GM21528 (cell line): ENCODE results near the gene TRAF3.
"Not testable (repeated sequence)": the region's sequence is repeated elsewhere in the genome, so short reads cannot be mapped to it uniquely, and the experiment has no call there.

Experiments
- ATAC-seq: cut with Tn5 transposase; IDR thresholded peaks from one replicate; pipeline ENCODE4 v1.9.1; 2021; ENCODE audit warnings: mild to moderate bottlenecking, moderate library complexity; ENCODE audit not compliant: unreplicated experiment, low FRiP score

TRAF3 gene

DNA sequence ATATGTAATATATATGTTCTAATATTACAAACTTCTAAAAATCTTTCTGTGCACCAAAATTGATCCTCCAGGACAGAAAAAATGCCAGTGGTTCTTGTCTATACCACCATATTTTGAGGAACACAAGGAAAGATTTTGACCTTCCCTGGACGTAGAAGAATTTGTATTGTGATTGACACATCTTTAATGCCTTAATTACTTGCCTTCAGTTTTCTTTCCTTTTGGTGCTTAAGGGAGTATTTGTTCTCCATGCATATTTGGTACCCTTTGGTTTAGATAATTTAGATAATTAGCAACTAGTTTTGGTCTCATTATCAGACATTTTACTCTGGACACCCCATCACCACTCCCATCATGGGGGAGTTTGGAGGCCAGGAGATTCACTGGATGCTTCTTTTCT lies 27.6 kb downstream of the TRAF3 start:
- ATAC-seq, result no peak

DNA sequence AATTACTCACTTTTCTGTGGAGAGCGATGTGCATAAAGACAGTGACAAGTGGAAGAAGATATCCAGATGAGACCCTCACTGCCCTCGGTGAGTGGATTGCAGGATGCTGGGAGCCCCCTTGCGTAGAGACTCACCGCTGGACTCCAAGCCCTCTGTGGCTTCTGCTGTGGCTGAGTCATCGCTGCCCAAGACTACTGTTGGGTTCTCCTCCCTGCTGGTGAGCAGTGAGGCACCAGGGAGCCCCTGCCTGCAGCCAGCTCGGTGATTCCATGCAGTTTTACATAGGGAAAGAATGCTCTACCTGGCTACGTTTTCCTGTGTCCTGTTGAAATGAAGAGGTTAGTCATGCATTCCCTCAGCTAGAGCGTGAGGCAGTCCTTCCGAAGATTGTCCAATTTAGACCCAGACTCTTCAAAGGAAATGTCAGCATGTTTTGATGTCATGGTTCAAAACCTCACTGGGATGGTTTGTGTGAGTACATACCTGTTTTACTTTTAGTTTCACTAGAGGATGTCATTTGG lies 28.2 kb downstream of the TRAF3 start:
- ATAC-seq, result peak; percentile 42

GRCh38 chr14:102805941-102806340 lies 28.7 kb downstream of the TRAF3 start:
- no peak for ATAC-seq

DNA sequence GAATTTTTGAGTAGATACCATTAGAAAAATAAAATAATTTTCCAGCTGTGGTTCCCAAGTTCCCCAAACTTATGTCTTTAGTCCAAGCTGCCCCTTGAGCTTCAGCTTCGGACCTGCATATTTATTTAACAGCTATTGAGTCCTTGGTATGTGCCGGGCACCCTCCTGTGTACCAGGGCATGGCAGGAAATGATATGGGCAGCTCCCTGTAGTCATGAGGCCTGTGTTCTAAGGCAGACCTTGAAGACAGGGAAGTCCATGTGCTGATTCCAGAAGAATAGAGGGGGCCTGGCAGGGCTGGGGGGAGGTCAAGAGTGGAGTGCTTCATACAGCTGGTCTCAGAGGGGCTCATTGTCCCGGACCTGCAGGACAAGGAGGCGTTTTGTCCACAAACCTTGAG lies 29.2 kb downstream of the TRAF3 start:
- no peak for ATAC-seq

DNA sequence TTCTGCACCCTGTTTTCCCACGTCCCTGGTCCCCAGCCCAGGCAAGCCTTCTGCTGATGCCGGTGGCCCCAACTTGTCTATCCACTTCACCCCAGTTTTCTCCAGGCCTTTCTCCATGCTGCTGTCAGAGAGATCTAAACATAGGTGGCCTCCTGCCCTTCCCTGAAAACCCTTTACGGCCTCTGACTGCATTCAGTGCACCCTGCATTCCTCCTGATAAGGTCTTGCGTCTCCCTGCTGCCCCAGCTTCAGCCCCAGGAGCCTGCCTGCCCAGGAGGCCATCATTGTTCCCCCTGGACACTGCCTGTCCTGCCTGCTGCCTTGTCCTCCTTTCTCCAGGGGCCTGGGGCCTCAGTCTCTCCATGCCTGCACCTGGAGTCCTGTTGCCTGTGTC lies 29.8 kb downstream of the TRAF3 start:
- ATAC-seq, result no peak

- no peak for ATAC-seq
Observed at GRCh38 chr14:102809870-102810269, 32.6 kb downstream of the TRAF3 start.

DNA sequence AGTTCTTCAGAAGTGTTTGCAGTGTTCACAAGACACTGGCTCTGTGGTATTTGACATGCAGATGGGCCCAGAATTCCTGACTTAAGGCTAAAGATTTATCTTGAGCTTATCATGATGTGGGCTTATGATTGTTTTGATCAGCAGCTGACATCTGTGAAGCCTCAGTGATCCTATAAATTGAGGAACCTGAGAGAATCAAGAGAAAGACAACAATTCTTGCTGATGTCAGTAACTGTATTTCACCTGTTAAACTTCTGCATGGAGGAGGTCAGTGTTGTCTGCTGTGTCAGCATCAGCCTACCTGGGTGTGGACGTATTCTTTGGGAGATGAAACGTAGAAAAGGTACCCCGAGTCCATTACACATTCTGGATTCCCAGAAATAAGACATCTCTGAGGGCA lies 33.3 kb downstream of the TRAF3 start:
- no peak for ATAC-seq

DNA sequence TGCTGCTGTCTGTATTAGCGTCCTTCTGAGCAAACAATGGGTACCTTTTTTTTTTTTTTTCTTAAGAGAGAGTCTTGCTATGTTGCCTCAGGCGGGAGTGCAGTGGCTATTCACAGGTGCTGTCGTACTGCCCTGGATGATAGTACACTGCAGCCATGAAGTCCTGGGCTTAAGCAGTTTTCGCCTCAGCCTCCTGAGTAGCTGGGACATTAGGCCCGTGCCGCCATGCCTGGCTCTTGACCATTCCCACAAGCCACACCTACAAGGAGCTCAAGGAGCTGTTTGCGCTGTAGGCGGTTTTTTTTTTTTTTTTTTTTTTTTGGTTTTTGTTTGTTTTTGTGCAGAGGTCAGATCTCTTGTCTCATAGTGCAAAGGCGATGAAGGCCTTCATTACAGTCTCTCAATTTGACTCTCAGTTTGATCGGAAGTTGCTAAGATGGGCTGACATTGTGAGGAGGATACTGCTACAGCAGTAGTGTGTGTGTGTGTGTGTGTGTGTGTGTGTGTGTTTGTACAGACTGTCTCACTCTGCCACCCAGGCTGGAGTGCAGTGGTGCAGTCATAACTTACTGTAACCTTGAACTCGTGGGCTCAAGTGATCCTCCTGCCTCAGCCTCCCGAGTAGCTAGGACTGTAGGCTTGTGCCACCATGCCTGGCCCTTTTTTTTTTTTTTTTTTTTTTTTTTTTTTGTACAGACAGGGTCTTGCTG lies 34.2 kb downstream of the TRAF3 start:
- no peak for ATAC-seq

GRCh38 chr14:102811971-102812370 lies 34.7 kb downstream of the TRAF3 start:
- ATAC-seq, result no peak

- no peak for ATAC-seq
Observed at GRCh38 chr14:102813691-102814090, 36.4 kb downstream of the TRAF3 start.

GRCh38 chr14:102817318-102817717 lies 40.1 kb downstream of the TRAF3 start:
- no peak for ATAC-seq

DNA sequence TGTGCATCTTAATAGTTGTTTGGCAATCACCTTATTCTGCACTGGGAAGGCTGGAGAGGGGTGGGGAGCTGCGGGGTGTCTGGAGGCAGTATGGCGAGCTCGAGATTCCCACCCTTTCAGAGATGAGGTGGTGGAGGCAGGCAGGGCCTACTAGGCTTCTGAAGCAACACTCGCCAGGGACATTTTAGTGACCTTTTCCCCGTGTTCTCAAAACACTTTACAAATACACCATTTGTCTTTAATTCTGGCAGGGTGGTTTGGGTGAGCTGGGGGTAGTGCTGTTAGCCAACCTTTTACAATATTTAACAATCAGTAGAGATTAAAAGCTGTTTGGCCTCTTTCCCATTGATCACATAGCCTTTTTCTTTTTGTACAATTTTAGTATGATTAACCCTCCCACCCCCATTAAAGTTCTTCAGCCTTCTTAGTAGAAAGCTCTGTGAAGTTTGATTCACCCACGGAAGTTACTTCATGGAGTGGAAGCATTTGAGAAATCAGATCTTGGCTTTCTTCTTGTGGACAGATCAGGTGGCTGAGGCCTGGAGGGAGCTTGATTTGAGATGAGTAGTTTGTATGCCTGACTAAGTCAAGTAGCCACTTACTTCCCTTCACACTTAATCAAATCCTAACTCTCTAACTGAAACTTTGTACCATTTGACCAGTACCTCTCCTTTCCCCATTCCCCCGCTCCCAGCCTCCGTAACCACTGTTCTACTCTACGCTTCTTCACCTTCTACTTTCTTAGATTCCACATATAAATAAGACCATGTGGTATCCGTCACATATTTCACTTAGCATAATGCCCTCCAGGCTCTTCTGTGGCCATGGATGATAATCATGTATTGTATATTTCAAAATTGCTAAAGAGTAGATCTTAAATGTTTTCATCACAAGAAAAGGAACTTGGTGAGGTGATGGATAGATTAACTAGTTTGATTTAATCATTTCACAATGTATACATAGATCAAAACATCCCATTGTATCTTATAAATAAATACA lies 41.0 kb downstream of the TRAF3 start:
- ATAC-seq, result no peak

- peak; percentile 77 for ATAC-seq
Observed at GRCh38 chr14:102819176-102819628, 42.0 kb downstream of the TRAF3 start.

- ATAC-seq, result peak; percentile 34
Observed at GRCh38 chr14:102819747-102820330, 42.6 kb downstream of the TRAF3 start.

DNA sequence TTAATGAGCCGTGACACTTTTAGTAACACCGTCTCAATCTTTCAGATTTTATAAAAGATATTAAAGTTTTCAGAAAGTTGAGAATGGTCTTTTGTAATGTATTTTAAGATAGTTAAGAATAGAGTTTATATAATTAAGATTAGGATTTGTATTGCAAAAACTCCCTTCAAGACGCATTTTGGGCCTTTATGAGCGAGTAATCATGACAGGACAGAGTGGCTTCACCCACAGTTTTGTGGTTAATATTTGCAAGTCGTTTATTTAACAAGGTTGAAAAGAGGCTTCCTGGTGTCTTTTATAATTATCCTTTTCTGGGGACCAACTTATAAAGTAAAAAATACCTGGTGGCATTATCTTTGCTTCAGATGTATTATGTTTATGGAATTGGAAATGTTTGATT lies 44.0 kb downstream of the TRAF3 start:
- no peak for ATAC-seq

- no peak for ATAC-seq
Observed at GRCh38 chr14:102822311-102822863, 45.1 kb downstream of the TRAF3 start.

DNA sequence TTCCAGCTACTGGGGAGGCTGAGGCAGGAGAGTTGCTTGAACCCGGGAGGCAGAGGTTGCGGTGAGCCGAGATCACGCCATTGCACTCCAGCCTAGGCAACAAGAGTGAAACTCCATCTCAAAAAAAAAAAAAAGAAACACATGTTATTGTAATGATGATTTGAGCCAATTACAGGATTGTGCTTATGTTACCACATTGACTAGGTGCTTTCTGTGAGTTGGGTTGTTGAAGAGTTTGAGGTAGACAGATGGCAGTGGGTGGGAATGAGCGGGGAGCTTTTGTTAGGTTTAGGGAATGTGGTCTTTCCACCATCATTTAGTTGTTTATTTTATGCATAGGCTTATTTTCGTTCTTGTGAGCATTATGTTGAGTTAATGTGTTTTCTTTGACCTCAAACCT lies 45.6 kb downstream of the TRAF3 start:
- not testable (repeated sequence) for ATAC-seq

DNA sequence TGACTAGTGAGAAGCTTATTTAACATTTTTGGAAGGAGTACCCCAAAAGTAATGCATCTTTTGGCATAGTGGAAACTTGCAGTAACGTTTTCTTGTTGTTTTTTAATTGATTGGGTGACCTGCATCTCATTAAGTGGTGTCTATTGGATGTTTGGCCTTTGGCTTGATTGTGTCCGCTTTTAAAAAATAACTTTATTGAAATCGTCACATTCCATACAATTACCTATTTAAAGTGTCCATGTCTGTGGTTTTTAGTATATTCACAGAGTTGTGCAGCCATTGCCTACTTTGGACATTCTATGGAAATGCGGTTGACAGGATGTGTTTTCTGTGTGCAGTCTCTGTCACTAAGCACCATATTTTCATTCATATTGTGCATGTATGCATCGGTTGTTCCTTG lies 46.3 kb downstream of the TRAF3 start:
- no peak for ATAC-seq

DNA sequence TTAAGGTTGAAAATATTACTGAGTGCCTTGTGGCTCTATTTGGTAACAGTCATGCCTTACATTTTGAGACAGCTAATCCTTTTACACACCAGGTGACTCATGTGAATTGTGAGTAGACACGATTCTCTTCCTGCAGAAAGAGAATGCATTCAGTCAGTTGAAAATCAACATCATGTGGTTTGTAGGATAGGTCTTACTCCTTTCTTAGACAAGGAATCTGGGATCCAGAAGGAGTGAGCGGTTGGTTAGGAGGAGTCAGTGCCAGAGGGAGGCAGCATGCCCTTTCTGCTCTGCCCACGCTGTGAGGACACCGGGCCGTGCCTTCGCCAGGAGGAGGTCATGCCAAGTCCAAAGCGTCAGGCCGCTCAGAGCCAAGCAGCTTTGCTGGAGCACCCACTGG lies 47.6 kb downstream of the TRAF3 start:
- ATAC-seq, result no peak

DNA sequence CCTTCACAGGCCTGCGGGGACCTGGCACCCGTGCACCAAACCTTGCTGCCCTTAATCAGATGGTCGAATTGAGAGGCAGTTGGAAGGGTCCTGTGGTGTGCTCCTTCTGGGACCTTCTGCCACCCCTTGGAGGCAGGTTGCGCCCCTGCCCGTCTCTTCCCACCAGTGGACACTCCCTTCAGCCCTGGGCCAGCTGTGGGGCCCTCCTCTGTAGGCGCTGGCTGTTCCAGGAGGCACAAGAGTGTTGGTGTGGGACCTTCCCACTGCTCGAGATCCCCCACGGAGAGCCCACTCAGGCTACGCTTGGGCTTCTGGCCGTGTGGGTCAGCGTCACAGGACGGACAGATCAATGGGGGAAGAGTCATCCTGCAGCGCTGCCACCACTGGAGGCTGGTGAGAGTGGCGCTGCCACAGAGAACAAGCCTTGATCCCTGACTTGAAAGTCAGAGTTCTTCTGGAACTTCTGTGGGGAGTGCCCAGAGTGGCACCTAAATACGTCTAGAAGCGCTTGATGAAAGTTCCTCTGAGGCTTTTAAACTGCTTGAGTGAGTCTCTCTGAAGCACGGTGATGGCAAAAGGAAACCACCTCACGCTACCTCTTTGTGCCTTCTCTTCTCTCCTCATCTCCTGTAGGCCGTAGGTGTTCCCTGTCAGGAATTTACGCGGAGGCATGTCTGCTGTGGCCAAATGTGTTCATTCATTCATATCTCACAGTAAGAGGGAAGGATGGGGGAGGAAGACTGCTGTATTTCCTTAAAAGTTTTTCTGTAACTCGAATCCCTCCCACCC lies 48.3 kb downstream of the TRAF3 start:
- no peak for ATAC-seq
